GM23338 (cell line): ENCODE data around the gene TBC1D2B. TPM values are rescaled to one million over a fixed set of nuclear protein-coding genes. Genes with fewer than 3 reads are reported as not detected.

Experiments
- ETS1 ChIP-seq: IDR thresholded peaks from 2 replicates; pipeline ENCODE4 v1.6.1; 2016; ENCODE audit warnings: antibody characterized with exemption
- EZH2 ChIP-seq: fragments of 200-600 bp; sonication (generic); IDR thresholded peaks from one replicate; pipeline ENCODE4 v1.8.0; 2017; ENCODE audit warnings: antibody characterized with exemption, mild to moderate bottlenecking, low read depth; ENCODE audit not compliant: unreplicated experiment
- JUNB ChIP-seq: IDR thresholded peaks from one replicate; pipeline ENCODE4 v1.6.1; 2016; ENCODE audit warnings: antibody characterized with exemption; ENCODE audit not compliant: unreplicated experiment
- NANOG ChIP-seq: IDR thresholded peaks from 2 replicates; pipeline ENCODE4 v1.6.1; 2016; ENCODE audit warnings: antibody characterized with exemption, borderline replicate concordance
- POLR2AphosphoS5 ChIP-seq: IDR thresholded peaks from 2 replicates; pipeline ENCODE4 v1.6.1; 2016; ENCODE audit warnings: antibody characterized with exemption, low read depth
- REST ChIP-seq: IDR thresholded peaks from one replicate; pipeline ENCODE4 v1.6.1; 2018; ENCODE audit warnings: antibody characterized with exemption; ENCODE audit not compliant: unreplicated experiment
- ZNF462 ChIP-seq: fragments of 250-450 bp; sonication (Bioruptor Pico); IDR thresholded peaks from 2 replicates; pipeline ENCODE4 v1.5.0; 2020; ENCODE audit warnings: mild to moderate bottlenecking, moderate library complexity
- polyA plus RNA-seq: library from polyadenylated mRNA; unstranded; fragments of >200 nt; fragmentation: Nextera tagmentation; extraction: Ambion mirVana; gene quantifications from 2 replicates; pipeline ENCODE4 v1.2.1, GENCODE V29; 2016
- total RNA-seq: library from RNA; depleted of rRNA; stranded (reverse); fragments of >200 nt; shearing (Covaris generic); gene quantifications from 2 replicates; pipeline ENCODE4 v1.2.3, GENCODE V29; 2014

Gene TBC1D2B
- total and polyA plus RNA-seq, 2 experiments from 2014 or later = 3.6 to 17.8 TPM

GRCh38 chr15:77975332-77976094 lies 102.0 kb downstream of the TBC1D2B start (continued):
- no peak for TF ChIP-seq REST
- TF ChIP-seq JUNB = no peak
- no peak for TF ChIP-seq EZH2
- TF ChIP-seq NANOG = no peak
- no peak for TF ChIP-seq ETS1
- TF ChIP-seq ZNF462 = no peak
- no peak for TF ChIP-seq POLR2AphosphoS5
